ENCODE results near the gene CORO1C.

The CORO1C gene

DNA sequence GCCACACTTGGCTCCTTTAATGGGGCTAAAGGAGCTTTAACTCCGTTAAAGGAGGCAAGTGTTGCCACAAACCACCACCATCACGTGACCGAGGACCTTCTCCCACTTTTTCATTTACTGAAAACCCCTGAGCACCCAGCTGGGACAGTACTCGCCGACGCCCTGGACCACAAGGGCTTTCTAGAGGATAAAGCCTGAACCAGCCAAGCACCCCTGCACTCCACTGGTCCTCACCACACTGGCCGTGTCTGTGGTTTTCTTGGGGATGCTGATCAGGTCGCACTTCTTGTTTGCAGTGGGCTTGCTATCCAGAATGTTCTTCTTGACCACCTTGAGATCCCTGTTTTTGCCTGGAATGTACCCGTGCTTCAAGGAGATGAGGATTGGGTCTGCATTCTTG, 82.9 kb downstream of the CORO1C start:
- DNase-seq (ENCODE audit: low read depth, low spot score), result no peak

DNA sequence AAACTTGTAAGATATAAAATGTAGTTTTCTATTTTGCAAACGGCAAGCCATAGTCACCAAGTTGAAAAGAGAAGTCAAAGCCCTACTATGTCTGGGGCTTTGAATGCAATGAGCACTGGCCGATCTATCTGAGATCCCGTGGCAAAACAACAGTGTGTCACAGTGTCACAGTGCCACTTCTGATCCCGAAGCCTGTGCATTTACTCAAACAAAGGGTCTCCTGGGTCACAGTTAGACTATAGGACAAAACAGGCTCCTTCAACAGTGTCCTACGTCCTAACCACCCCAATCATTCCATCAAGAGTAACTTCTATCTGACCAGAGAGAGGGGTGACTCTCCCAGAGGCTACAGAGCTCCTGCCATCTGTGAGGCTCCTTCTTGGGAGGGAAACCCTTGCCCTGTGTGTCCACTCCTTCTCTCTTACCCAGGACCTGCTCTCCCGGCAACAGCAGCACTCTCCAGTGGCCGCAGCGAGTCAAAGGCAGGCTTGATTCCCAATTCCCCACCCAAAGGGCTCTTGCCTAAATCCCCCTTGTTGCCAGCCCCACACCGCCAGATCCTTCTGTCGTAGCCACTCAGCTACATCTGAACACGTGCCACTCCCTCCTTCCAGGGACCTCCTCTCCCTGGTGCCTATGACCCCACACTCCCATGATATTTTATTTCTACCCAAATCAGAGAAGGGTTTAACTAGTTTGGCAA, 83.6 kb downstream of the CORO1C start:
- DNase-seq (ENCODE audit: low read depth, low spot score), result no peak

DNA sequence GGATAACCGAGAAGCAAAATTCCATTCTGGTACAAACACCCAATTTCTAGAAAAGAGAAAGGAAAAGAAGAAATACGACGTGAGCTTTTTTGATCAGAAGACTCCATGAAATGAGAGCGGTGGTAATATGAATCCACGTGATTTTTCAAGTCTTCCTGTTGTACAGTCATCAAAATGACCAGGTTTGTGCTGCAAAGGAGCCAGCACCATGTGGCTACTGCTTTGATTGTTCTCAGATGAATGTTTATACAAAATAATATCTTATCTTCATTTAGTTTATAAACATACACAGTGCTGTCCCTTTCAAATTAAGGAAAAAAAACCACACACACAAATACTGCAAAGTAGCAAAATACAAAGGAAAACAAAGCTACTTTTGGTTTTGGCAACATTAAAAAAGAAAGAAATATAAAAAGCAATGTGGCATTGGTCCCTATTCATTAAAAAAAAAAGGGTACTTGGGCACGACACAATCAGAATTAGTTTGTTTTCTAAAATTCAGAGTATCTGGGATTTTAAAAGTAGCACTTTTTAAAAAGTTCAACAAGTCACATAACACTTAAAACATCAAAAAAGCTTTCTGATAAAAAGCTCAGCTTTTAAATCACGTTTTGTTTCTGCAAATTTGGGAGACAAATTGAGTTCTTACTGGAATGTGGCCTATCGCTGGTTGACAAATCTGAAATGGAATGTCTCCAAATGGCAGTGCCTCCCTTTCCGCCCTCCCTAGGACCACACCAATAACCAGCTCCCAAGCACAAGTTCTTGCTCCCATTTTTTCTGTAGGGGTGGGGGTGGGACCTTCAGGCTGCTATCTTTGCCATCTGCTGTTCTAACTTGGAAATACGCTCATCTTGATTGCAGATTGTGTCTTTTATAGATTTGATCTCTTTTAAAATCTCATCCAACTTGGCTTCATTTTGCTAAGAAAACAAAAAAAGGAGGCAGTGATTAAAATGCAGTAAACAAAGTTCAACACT, 84.4 kb downstream of the CORO1C start:
- DNase-seq (ENCODE audit: low read depth, low spot score), result no peak

DNA sequence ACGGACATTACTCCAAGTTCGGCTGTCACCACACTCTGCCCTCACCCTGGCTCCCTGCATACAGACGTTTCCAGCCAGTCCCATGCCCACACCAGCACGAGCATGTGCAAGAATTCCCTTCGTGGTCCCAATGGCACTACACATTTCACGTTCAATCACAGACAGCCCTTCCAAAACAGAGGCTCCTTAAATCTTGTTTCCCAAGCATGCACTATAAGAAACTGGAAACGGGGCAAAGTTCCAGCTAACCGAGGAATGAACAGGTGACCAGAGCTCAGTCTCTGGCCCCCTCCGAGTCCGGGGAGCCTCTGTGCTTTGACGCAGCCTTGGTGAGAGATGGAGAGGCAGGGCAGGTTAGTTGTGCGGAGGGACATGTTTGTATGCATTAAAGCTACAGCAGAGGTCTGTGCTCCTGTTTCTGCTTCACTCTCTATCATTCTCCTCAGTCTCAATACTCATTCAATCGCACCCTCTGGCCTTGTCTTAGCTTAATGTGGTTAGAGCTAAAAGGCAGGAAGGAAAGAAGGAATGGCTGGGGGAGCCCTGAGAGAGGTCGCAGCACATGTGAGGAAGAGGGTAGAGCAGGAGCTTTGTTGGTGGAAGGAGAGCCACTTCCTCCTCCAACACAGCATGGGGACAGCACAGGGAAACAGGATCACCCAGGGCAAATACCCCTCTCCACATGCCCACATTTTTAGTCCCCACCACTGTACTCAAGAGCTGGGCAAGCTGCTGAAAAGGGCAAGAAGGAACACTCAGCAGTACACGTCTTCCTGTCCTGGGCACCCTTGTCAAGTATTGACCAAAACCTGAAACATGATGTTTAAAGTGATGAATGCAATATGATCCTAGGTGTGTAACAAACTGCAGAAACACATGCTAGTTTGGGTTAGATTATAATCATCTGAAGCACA, 85.4 kb downstream of the CORO1C start:
- no peak for DNase-seq (ENCODE audit: low read depth, low spot score)

DNA sequence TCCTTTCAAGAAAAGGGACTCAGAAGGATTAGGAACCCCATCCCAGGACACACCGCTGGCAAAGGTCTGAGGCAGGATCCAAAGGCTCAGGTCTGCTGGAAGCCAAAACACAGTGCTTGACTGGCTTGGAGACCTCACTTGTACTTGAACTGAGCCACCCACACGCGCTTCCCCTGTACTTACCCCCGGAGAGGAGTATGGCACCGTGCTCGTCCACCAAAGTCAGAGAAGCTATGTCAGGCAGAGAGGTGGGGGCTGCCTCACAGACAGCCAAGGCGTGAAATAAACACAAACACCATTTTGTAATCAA, 86.6 kb downstream of the CORO1C start:
- DNase-seq (ENCODE audit: low read depth, low spot score), result no peak

DNA sequence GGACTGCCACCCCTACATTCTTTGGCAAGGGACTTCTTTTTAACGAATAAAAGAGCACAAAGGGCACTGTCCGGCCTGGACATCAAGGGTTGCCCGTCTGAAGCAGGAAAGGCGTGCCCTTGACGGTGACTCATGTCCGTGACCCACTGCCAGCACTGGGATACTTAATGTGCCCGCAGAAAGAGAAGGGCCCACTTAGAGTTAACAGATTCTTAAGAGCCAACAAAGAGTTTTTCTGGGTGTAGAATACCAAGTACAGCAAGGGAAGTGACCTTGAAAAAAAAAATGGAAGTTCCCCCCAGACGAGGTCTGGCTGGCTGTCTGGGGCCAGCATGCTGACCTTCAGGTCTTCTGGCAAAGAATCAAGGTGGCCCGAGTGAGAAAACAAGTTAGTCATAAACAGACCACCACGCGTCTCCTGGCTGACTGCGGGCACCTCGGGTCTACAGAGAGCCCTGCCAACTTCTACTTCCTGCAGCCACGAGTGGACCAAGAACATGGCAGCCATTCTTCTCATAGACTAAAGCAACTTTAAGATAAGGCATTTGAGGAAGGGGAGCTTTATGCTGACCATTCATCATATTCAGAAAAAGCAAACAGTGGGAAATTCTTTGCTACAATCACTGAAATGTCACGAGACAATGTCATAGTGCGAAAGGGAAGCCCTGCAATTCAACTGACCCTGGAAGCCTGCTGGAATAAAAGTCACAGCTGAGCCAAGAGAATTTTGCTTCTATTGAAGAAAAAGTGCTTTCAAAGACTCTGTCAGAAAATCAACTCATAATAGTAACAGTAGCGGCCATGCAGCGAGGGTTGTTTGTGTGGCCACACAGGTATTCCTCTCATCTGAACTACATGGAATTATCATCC, 87.1 kb downstream of the CORO1C start:
- no peak for DNase-seq (ENCODE audit: low read depth, low spot score)

DNA sequence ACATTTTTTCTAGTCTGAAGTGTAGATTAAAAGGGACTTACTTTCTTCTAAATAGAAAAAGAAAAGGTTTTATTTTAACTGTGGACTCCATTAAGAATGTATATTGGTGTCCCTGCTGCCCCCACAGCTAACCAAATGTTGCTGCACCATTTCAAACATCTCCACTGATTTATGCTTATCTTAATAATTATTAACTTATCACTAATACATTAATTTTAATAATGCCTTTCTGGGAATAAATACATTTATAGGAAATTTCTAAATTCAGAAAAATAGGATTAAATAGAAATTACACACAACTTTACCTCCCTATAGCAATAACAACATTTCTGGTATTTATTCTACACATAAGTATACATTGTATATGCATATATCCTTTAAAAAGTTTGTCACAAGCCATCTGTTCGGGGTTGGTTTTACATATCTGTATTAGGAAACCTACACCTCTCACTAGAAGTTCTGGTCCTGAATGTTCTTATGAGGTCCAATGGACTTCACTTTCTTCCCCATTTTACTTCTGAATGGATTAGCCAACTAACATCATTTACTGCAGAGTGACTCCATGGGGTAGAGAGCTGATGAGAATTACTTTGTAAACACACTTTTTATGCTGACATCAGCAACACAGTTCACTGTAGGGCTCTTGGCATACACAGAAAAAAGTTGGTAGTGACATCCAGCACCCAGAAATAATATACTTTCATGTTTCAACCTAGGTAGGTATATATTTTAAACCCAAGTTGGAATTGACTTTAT, 88.2 kb downstream of the CORO1C start:
- DNase-seq (ENCODE audit: low read depth, low spot score), result no peak

DNA sequence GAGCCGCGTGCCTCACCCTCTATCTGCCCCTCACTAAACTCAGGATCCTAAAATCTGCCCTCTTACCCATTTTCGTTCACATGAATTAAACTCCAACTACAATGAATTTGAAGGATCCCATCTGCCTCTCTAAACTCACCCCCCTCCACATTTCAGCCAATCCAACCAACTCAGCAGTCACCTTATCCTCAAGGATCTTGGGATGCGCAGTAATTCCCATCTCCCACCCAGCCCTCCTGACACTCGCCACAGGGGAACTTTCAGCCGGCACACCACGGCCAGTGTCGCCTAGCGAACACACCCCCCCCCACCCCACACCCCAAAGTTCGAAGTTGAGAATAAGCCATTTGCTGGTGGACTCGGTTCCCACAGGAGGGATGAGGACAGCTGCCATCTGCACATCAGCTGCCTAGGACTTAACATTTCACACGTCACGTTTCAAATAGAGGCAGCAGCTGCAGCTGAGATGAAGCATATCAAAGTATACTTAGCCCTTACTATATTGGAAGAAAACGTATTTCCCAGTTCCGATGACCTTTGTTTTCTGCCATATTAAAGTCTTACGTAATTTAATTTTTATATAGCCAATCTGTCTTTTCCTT, 88.9 kb downstream of the CORO1C start:
- DNase-seq (ENCODE audit: low read depth, low spot score), result no peak

DNA sequence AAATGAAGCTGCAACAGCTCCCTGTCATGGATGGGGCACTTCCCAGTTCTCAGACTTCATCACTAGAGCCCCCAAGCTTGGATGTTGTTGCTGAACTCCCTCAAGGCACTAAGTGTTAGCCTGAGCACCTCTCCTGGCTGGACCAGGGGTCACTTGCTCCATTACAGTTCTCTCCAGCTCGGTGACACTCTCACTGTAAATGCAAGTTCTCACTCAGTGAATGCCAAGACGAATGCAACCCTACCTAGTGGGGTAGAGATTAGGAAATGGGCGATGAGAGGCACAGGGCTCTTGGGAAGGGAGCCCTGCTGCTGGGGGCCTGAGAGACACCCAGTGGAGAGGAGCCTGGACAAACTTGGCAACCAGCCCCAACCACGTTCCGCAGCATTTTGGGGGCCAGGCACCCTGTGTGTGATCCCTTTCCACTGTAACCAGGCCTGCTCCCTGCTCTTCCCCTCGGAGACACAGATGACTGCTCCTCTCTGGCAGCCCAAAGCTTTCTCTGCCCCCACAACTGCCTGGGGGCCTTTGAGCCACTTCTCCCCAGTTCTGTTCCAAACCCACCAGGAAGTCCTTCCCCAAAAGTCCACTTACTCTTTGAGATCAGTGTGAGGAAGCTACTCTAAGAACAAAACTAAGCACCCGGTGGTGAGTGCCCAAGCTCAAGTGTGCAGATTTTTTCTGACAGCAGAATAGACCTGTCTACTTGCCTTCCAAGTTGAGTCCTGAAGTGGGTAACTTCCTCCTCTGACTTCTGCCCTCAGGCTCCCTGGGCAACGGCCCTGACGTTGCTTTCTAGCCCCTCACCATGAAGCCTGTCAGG, 89.7 kb downstream of the CORO1C start:
- DNase-seq (ENCODE audit: low read depth, low spot score), result no peak

DNA sequence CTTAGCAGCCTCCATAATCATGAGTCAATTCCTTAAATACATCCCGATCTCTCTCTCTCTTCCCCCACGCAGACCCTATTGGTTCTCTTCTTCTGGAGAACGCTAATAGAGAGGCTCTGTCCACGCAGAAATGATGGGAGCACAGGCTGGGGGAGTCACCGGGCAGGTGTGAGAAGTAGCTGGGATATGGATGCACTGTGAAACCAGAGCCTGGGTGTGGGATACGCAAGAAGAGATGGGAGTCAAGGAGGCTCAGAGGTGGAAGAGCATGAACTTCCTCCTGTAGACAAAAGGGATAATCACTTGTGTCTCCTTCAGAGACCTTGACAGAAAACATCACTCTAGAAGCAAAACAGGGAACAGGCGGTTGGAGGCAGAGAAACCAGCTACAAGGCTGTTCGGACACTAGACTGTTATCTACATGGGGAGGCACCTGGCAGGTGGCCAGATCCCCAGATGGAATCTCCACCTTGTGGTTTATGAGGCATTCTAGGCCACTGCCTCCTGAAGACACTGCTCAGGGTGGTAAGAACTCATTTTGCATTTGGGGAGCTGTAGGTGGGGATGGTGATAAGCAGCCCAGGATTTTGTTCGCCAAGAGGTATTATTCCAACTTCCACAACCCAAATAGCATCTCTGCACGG, 90.4 kb downstream of the CORO1C start:
- no peak for DNase-seq (ENCODE audit: low read depth, low spot score)

DNA sequence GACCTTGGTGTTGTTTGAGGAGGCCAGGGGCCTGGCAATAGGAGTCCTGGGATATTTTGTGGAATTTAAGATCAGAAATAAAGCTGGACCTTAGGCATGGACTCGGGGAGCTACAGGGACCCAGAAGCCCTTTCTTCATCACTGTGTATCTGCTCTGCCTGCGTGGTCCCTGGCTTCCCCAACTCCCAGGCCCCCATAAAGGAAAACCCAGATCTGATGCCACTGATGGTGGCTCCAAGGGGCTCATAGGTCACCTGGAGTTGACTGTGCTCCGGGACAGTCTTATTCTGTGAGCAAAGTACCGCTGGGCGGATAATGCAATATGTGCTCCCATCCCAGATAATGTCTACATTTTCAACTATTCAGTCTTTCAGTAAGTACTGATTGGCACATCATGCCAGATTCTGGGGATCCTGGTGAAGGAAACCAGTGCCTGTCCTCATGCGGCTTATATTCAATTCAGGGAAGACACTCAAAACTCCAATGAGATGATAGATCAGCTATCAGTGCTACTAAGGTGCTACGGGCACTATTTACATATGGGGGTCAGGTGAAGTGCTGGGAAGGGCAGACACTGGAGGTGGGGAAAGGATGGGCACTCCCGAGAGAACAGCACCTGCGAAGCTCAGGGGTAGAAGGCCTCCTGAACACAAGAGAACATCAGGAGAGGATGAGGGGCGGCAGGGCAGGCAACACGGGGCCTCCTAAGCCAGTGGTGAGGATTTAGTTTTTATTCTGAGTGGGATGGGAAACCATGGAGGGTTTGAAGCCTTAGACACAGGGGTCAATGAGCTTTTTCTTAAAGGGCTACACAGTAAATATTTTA, 92.1 kb downstream of the CORO1C start:
- DNase-seq (ENCODE audit: low read depth, low spot score), result no peak

DNA sequence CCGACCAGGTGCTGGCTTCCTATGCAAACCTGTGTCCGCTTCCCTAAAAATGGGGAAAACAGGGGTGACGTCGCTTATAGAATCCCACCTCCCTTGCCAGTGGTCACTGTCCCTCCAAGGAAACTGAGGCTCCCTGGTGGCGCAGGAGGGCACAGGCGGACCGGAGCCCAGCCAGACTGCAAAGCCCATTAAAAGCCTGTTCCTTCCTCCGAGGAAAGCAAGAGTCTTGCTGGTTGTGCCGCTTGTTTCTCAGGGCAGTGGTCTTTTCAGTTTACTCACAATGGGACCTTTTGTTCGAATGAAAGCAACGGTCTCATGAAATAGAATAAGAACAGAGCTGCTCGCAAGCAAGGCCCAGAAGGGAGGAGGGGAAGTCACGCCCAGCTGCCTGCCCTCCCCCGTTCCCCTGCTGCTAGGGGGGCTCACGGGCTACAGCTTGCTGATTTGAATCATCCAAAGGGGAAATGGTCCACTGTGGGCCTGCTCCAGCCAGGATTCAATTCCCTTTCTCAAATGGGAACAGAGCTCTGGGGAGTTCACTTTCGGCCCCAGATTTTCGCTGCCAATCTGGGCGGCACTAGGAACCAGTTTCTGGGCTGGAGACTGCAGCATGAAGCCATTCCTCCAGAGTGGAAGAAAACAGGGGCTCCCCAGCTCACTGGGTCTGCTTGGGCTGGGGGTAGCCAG, 93.0 kb downstream of the CORO1C start:
- DNase-seq (ENCODE audit: low read depth, low spot score), result no peak

DNA sequence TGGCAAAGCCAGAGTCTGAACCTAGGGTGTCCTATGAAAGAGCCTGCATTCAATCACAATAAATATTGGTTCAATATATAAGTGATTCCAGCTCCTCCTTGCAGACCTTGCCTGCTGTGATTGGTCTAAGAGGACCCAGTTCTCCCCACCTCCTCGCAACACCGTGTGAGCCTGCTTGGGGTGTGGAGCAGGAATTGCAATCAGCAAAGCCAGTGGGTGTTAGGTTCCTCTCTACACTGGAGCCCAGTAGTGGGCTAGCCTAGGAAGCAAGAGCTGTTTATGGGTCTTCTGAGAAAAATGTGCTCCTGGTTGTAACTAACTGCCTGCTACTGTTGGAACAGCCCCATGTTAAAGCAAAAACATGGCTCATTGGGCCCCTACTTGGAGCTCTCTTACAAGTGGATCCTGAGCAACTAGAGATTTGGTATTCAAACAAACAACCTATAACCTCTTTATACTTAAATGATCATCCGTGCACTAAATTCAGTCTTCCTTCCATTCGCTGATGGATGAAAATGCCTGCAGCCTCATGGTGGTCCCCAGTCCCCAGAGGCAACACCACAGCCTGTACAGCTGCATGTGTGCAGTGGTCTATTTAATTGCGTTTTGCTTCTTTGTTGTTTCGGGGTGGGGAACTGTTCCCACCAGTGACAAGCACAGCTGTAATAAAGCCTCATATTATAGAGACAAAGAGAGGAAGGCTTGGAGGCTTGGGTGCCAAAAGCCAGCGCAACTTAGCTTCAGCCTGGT, 93.9 kb downstream of the CORO1C start:
- DNase-seq (ENCODE audit: low read depth, low spot score), result no peak

DNA sequence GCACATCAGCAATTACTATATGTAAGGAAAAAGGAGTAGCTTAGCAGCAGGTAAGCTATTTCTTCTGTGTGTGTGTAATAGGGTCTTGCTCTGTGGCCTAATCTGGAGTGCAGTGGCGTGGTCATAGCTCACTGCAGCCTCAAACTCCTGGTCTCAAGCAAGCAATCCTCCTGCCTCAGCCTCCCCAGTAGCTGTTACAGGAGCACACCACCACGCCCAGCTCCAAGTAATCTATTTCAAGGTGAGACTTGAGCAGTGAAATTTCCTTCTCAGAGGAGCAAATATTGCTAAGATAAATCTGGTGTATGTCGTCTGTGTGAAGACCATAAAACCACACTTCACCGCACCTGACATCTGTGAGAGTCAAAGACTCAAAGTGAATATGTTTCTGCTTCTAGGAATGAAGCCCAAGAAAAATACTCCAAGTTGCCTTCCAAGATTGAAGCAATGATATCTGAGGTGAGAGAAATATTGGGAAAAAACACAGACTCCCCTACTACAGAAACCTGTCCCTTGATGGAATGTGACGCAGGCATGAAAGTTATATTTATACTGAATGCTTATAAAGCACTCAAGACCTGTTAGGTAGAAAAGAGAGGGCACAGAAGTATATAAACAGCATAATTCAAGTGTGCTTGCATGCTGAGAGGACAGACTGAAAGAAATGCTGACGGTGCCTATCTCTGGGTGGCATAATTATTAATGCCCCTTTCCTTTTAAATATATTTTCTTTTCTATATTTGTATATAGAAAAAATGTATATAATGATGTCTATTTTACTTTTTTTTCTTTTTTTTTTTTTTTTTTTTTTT, 95.1 kb downstream of the CORO1C start:
- no peak for DNase-seq (ENCODE audit: low read depth, low spot score)

DNA sequence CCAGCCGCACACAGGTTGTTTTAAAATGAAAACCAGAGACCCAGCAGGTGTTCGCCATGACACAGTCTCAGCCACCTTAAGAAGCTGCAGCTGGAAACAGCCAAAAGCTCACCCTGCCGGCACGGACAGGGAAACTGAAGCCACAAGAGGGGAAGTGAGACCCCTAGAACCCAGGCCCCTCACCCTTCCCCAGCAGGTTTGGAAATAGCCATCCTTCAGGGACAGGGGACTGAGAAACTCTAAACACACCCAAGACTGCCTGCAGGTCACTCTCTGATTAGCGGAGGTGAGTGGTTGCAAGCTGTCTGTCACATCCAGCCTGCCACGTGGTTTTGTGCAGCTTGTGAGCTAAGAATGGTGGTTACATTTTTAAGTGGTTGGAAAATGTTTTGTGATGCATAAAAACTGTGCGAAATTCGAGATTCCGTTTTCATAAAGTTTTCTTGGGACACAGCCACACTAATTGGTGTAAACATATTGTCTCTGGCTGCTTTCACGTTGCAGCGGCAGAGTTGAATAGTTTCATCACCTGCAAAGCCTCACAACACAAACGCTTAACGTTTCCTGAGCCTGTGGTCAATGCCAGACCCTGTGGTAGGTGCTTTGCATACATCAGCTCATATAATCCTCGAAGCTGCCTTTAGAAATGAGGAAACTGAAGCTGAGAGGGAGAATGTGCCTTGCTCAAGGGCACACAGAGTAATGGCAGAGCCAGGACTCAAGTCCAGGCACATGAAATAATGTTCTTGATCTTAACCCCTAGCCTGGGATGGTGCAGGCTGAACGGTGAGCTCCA, 95.9 kb downstream of the CORO1C start:
- no peak for DNase-seq (ENCODE audit: low read depth, low spot score)

Measured in activated CD4-positive, CD25-positive, alpha-beta regulatory T cell treated with anti-CD3 and anti-CD28 coated beads, Interleukin-2, amount 50 U/mL, for 16 hours (primary cell).